SU-DHL-6 (cell line): ENCODE results near the gene MAML3.

Source experiments
- H2AFZ ChIP-seq: fragments of 200-600 bp; sonication (generic); 2 replicates; pipeline ENCODE4 v1.6.1; 2014; ENCODE audit warnings: low read depth, mild to moderate bottlenecking, moderate library complexity, mixed read lengths, antibody characterized with exemption, low read length; ENCODE audit not compliant: severe bottlenecking
- H3F3A ChIP-seq: fragments of 200-600 bp; shearing (Covaris generic); 2 replicates; pipeline ENCODE4 v1.6.0; 2016; ENCODE audit warnings: antibody characterized with exemption, mild to moderate bottlenecking; ENCODE audit not compliant: insufficient read depth
- H3K27ac ChIP-seq: fragments of 200-600 bp; sonication (generic); 2 replicates; pipeline ENCODE4 v1.5.1; 2016; ENCODE audit warnings: low read depth, mild to moderate bottlenecking, low read length, moderate library complexity, mixed read lengths
- H3K27me3 ChIP-seq: fragments of 200-600 bp; sonication (generic), shearing (Covaris generic); 2 replicates; pipeline ENCODE4 v1.6.0; 2014; ENCODE audit warnings: mild to moderate bottlenecking, low read length
- H3K36me3 ChIP-seq: fragments of 200-600 bp; sonication (generic); 2 replicates; pipeline ENCODE4 v1.6.1; 2014; ENCODE audit warnings: mild to moderate bottlenecking, low read length, mixed read lengths
- H3K4me2 ChIP-seq: fragments of 300-600, 200-600 bp; shearing (Covaris generic), sonication (generic); 2 replicates; pipeline ENCODE4 v1.6.0; 2014; ENCODE audit warnings: low read length, low read depth, mild to moderate bottlenecking; ENCODE audit not compliant: poor library complexity, severe bottlenecking
- H3K4me3 ChIP-seq: fragments of 200-600 bp; sonication (generic); 2 replicates; pipeline ENCODE4 v1.5.1; 2014; ENCODE audit warnings: antibody characterized with exemption, low read length, mild to moderate bottlenecking, mixed read lengths; ENCODE audit not compliant: insufficient read depth, poor library complexity, severe bottlenecking
- H3K79me2 ChIP-seq: fragments of 200-600 bp; sonication (generic); 2 replicates; pipeline ENCODE4 v1.6.1; 2014; ENCODE audit warnings: mild to moderate bottlenecking, low read length, moderate library complexity; ENCODE audit not compliant: insufficient read depth
- H3K9ac ChIP-seq: fragments of 200-600 bp; sonication (generic); 2 replicates; pipeline ENCODE4 v1.7.0; 2014; ENCODE audit warnings: mild to moderate bottlenecking, low read length
- H3K9me2 ChIP-seq: fragments of 200-600 bp; sonication (generic); replicated peaks from 2 replicates; pipeline ENCODE4 v1.6.1; 2014; ENCODE audit warnings: low read length; ENCODE audit not compliant: insufficient read depth
- H3K9me3 ChIP-seq: fragments of 200-600 bp; sonication (generic); 2 replicates; pipeline ENCODE4 v1.6.1; 2014; ENCODE audit warnings: low read length, mixed read lengths; ENCODE audit not compliant: insufficient read depth
- H4K20me1 ChIP-seq: fragments of 200-600 bp; sonication (generic); 2 replicates; pipeline ENCODE4 v1.6.1; 2014; ENCODE audit warnings: low read depth, mild to moderate bottlenecking, antibody characterized with exemption, low read length, moderate library complexity, mixed read lengths
- CTCF ChIP-seq: fragments of 200-600 bp; sonication (generic); IDR thresholded peaks from one replicate; pipeline ENCODE4 v1.5.1; 2017; ENCODE audit warnings: antibody characterized with exemption, mild to moderate bottlenecking, low read length, moderate library complexity; ENCODE audit not compliant: insufficient read depth, poor library complexity, severe bottlenecking
- EZH2phosphoT487 ChIP-seq: fragments of 200-600 bp; sonication (generic), shearing (Covaris generic); conservative IDR thresholded peaks from 2 replicates; pipeline ENCODE4 v1.6.1; 2018; ENCODE audit warnings: mild to moderate bottlenecking, antibody characterized with exemption, low read length, moderate library complexity, mixed read lengths

MAML3 gene

GRCh38 chr4:139844057-139844456, 309.9 kb downstream of the MAML3 start:
- Histone ChIP-seq H3K4me2 (no peak overlapping the region), H3K9ac (no peak overlapping the region), H3K27me3 (no peaks in the 10 kb centered on the region), H3F3A (no peaks in the 10 kb centered on the region), H3K79me2 (no peaks in the 10 kb centered on the region), H3K36me3 (no peaks in the 10 kb centered on the region), H3K27ac (no peak overlapping the region), H2AFZ (no peak overlapping the region), H3K4me3 (no peak overlapping the region), H3K9me3 (no peaks in the 10 kb centered on the region), H4K20me1 (no peaks in the 10 kb centered on the region), H3K9me2 (no peaks in the 10 kb centered on the region)
- TF ChIP-seq EZH2phosphoT487 (no peak), CTCF (no peak)

- Histone ChIP-seq H3F3A (no peaks in the 10 kb centered on the region), H3K79me2 (no peaks in the 10 kb centered on the region), H3K9me2 (no peaks in the 10 kb centered on the region), H3K27ac (no peak overlapping the region), H3K36me3 (no peaks in the 10 kb centered on the region), H3K27me3 (no peaks in the 10 kb centered on the region), H3K4me2 (no peak overlapping the region), H3K4me3 (no peak overlapping the region), H2AFZ (no peak overlapping the region), H4K20me1 (no peaks in the 10 kb centered on the region), H3K9ac (no peak overlapping the region), H3K9me3 (no peaks in the 10 kb centered on the region)
- no peak for TF ChIP-seq CTCF
- no peak for TF ChIP-seq EZH2phosphoT487
Observed at GRCh38 chr4:139843641-139844040, 310.3 kb downstream of the MAML3 start.

GRCh38 chr4:139841464-139842195, 312.4 kb downstream of the MAML3 start:
- Histone ChIP-seq H3K27me3 (no peaks in the 10 kb centered on the region), H3F3A (no peaks in the 10 kb centered on the region), H3K4me2 (no peak overlapping the region), H3K9me3 (no peaks in the 10 kb centered on the region), H3K9me2 (no peaks in the 10 kb centered on the region), H4K20me1 (no peaks in the 10 kb centered on the region), H3K79me2 (no peaks in the 10 kb centered on the region), H2AFZ (no peak overlapping the region), H3K9ac (no peak overlapping the region), H3K36me3 (no peaks in the 10 kb centered on the region), H3K4me3 (no peak overlapping the region), H3K27ac (no peak overlapping the region)
- no peak for TF ChIP-seq EZH2phosphoT487
- TF ChIP-seq CTCF = no peak
